NCI-H69 (cell line): ENCODE results near the gene C1QTNF9.
"Not testable (repeated sequence)": the region's sequence is repeated elsewhere in the genome, so short reads cannot be mapped to it uniquely, and the experiment has no call there.

Experiments used
- DNase-seq: peaks from one replicate; lab custom pipeline; 2025; lab: John Stamatoyannopoulos, UW

Gene C1QTNF9

GRCh38 chr13:24362435-24362952, 53.1 kb downstream of the C1QTNF9 start:
- DNase-seq, result peak; percentile 4

DNA sequence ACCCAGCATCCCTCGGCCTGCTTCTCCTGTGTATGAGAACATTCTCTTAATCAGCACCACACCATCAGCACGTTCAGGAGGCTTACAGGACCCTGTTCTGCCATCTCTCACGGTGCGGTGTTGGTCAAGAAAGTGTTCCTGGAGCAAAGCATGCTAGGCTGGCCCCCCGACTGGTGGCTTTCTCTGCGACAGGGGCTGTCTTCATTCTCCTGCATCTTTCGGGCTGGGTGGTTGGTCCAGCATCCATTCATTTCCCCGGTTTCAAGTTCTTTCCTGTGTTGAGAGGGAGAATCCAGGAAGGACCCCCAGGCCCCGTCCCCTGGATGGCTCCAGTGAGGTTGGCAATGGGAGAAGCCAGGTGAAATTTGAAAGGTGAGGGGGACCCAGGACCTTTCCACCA, 55.8 kb downstream of the C1QTNF9 start:
- DNase-seq, result no peak

GRCh38 chr13:24366315-24366714, 56.9 kb downstream of the C1QTNF9 start:
- peak; percentile 21 for DNase-seq

GRCh38 chr13:24371273-24371672, 61.9 kb downstream of the C1QTNF9 start:
- DNase-seq, result not testable (repeated sequence)
